HG03159 (cell line): ENCODE data around the gene BEST2.

ENCODE experiments used
- ATAC-seq: cut with Tn5 transposase; IDR thresholded peaks from one replicate; pipeline ENCODE4 v1.9.1; 2021; ENCODE audit warnings: mild to moderate bottlenecking, moderate library complexity; ENCODE audit not compliant: unreplicated experiment

BEST2 gene

GRCh38 chr19:12727745-12728433 lies 23.7 kb upstream of the BEST2 start:
- ATAC-seq = no peak

DNA sequence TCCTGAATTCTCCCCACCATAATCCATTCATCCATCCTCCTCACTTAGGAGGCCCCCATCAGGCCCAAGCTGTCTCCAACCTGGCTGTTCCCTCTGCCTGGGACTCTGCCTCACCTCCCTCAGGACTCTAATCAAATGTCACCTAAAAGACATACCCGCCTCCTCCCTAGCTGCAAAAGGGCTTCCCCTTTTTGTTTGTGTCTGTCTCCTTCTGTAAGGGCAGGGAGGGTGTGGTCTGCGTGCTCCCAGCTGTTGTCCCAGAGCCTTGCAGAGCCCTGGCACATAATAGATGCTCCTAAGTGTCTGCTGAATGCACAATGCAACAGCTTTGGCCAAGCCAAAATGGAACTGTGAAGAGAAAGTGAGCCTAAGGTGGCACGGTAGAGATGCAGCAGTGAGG lies 21.5 kb upstream of the BEST2 start:
- no peak for ATAC-seq

- no peak for ATAC-seq
Observed at GRCh38 chr19:12731337-12731736, 20.3 kb upstream of the BEST2 start.

- ATAC-seq = no peak
Observed at GRCh38 chr19:12733369-12734214, 18.0 kb upstream of the BEST2 start.

- peak; percentile 74 for ATAC-seq
Observed at GRCh38 chr19:12736995-12737834, 14.4 kb upstream of the BEST2 start, which contains the start of gene GET3. Gene GET3, plus strand, starts transcription at chr19:12737497. Its CDS starts 9 bp downstream, at chr19:12737506.

DNA sequence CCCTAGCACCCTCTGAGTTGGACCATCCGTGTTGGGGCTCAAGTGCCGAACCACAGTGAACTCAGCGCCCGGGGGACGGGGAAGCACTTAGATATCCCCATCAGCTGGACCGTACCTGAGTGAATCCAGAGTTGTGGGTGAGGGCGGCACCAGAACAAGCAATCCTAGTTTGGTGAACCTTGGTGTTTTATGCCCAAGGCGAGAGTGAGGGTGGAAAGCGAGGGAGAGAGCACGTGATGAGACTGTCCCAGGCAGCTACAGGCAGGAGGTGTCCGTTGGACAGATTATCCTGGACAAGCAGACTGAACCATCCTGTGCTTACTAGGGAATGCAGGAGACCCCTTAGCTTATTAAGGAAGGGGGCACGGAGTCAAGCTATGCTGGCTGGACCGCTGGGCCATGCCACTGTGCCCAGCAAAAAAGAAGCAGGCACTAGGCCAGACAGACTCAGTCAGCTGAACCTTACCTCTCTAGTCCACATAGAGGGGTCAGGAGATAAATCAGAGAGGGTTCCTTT lies 13.7 kb upstream of the BEST2 start:
- ATAC-seq = no peak

DNA sequence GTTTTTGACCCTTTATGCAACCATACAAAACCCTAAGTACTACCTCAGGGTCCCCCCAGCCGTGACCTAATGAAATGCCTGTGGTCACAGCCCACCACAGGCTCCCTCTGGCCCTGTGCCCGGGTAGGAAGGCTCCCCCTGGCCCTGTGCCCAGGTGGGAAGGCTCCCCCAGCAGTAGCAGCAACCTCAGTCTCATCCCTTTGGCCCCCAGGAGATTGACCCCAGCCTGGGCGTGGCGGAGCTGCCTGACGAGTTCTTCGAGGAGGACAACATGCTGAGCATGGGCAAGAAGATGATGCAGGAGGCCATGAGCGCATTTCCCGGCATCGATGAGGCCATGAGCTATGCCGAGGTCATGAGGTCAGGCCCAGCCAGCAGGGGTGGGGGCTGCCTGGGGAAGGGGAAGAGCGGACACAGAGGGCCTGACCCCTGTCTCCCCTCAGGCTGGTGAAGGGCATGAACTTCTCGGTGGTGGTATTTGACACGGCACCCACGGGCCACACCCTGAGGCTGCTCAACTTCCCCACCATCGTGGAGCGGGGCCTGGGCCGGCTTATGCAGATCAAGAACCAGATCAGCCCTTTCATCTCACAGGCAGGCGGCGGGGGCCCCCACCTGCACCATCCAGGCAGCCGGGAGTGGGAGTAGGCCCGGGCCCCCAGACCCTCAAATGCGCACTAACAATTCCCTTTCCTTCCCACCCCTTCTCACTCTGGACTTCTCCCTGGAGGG lies 6.3 kb upstream of the BEST2 start:
- ATAC-seq = no peak

GRCh38 chr19:12748489-12748888 lies 3.1 kb upstream of the BEST2 start:
- ATAC-seq = no peak

DNA sequence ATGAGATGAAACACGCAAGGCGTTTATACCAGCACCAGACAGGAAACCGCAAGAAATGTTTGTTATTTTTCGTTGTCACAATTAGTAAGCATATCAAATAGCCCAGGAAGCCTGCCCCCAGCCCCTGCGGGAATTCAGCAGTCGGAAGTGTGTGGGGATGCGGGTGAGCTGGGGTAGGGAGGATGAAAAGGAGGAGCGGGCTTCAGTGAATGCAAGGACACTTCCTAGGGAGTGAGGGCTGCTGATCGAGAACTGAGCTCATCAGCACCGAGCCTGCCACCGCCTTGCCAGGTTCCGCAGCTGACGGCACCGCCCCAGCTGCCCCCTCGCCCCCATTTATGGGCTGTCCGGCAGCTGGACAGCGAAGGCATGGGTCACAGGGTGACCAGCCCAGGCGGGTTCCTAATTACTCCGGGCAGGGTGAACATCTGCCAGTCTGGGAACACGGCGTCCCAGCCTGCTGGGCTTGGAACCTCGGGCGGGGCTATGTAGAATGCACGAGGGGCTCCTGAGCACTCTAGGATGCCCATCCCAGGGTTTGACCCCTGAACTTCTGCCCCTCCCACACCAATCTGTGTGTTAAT lies 1.6 kb upstream of the BEST2 start:
- no peak for ATAC-seq

- no peak for ATAC-seq
Observed at GRCh38 chr19:12750851-12751250, 740 bp upstream of the BEST2 start.

- ATAC-seq = no peak
Observed at GRCh38 chr19:12752056-12752781, 628 bp downstream of the BEST2 start.

GRCh38 chr19:12754465-12755196 lies 3.0 kb downstream of the BEST2 start:
- ATAC-seq = no peak

DNA sequence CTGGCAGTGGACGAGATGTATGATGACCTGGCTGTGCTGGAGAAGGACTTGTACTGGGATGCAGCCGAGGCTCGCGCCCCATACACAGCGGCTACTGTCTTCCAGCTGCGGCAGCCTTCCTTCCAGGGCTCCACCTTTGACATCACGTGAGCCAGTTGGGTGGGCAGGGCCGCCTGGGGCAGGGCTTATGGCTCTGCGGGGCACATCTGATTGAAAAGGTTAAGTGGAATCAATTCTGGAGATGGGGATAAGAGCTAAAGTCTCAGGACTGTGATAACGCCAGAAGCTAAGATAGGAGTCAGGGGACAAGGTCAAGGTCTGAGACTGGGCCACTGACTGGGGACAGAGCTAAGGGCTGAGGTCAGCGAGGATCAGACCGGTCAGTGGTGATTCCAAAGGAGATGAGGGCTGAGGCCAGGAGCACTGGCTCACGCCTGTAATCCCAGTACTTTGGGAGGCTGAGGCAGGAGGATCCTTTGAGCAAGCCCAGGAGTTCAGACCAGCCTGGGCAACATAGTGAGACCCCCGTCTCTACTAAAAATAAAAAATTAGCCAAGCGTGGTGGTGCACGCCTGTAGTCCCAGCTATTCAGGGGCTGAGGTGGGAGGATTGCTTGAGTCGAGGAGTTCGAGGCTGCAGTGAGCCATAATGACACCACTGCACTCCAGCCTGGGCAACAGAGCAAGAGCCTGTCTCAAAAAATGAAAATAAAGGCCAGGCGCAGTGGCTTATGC lies 4.7 kb downstream of the BEST2 start:
- no peak for ATAC-seq

DNA sequence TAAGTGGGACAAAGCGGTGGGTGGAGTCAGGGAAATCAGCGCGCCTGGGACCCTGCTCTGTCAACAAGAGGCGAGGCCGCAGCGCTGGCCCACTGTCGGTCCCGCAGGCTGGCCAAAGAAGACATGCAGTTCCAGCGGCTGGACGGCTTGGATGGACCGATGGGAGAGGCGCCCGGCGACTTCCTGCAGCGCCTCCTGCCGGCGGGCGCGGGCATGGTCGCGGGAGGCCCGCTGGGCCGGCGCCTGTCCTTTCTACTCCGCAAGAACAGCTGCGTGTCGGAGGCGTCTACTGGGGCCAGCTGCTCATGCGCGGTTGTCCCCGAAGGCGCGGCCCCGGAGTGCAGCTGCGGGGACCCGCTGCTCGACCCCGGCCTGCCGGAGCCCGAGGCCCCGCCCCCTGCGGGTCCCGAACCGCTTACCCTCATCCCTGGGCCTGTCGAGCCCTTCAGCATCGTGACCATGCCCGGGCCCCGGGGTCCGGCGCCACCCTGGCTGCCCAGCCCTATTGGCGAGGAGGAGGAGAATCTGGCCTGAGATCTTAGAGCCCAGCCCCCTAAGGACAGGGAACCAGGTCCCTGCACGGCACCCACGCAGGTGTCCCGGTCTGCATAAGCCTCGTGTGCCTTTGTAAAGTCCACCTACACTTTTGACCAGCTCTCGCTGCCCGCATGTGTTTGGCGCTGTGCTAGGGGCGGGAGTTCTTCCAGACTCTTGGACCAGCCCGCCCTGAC lies 6.1 kb downstream of the BEST2 start:
- no peak for ATAC-seq

GRCh38 chr19:12759686-12760085 lies 8.1 kb downstream of the BEST2 start:
- no peak for ATAC-seq

DNA sequence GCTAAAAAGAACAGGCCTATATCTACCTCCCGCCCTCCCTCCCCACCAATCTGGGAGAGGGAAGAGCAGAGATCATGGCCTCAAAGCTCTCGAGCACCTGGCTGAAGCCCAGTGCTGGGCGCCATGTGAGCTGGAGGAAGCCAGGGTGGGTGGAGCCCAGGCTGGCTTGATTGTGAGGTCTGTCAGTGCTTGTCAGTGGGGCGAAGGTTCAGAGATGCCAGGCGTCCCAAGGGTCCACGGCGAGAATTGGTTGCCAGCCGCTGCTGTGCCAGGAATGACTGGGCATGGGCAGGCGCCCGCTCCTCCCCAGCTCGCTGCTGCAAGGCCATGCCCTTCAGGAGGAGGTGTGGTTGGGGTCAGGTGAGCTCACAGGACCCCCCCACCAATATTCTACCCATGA lies 11.5 kb downstream of the BEST2 start:
- ATAC-seq = no peak

DNA sequence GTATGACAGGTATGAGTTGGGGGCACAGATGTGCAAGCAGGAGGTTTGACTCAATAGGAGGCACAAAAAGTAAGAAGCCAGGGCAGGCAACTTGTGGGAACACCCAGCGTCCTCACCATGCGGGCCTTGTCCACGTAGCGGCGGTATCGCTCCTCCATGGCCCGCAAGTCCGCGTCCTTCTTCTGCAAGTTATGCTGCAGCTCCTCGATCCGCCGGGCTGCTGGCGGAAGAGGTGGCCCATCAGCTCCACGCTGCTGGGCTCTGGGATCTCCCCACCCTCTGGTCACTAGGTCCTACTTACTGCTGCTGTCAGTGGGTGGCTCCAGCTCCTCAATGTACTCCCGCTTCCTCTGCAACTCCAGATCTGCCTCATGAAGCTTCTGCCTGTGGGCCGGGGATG lies 13.1 kb downstream of the BEST2 start:
- ATAC-seq = no peak
